ENCODE results near the gene OR5T1. TPM values are rescaled to one million over a fixed set of nuclear protein-coding genes. Genes with fewer than 3 reads are reported as not detected.

Gene OR5T1
- total RNA-seq, 1 donor from 2014 or later = not detected

DNA sequence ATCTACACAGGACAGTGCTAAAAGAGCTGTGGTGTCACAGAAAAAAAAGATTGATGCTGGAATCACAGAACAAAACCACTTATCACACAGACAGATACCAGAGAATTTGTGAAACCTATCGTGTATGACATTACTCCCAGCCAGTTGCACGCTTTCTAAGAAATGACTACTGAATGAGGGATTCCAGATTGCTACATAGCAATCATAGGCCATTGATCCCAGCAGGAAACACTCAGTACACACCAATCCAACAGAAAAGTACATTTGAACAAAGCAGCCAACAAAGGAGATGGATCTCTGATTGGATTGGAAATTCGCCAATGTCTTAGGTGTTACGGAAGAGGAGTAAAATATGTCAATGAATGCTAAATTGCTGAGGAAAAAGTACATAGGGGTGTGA, 22.9 kb downstream of the OR5T1 start:
- no peaks in the 10 kb centered on the region for H3K36me3 ChIP-seq
- H3K27ac ChIP-seq = no peak overlapping the region
- TF ChIP-seq, protein P1, sequence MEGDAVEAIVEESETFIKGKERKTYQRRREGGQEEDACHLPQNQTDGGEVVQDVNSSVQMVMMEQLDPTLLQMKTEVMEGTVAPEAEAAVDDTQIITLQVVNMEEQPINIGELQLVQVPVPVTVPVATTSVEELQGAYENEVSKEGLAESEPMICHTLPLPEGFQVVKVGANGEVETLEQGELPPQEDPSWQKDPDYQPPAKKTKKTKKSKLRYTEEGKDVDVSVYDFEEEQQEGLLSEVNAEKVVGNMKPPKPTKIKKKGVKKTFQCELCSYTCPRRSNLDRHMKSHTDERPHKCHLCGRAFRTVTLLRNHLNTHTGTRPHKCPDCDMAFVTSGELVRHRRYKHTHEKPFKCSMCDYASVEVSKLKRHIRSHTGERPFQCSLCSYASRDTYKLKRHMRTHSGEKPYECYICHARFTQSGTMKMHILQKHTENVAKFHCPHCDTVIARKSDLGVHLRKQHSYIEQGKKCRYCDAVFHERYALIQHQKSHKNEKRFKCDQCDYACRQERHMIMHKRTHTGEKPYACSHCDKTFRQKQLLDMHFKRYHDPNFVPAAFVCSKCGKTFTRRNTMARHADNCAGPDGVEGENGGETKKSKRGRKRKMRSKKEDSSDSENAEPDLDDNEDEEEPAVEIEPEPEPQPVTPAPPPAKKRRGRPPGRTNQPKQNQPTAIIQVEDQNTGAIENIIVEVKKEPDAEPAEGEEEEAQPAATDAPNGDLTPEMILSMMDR (IDR thresholded peaks at IDR 0.05) = no peak
- TF ChIP-seq POLR2AphosphoS5 (IDR thresholded peaks at IDR 0.05; ENCODE audit: insufficient read depth in 1 of 2, low read depth in 1 of 2) = no peak
- no peak for TF ChIP-seq POLR2A (IDR thresholded peaks at IDR 0.05)
- no peak overlapping the region for H3K4me3 ChIP-seq
- DNase-seq (ENCODE audit: extremely low spot score in 2 of 2) = no peak
- intact Hi-C loops (cut with DNase I) = no loop called here
- H3K9me3 ChIP-seq = no peaks in the 10 kb centered on the region
- H3K4me1 ChIP-seq = no peaks in the 10 kb centered on the region
- no peaks in the 10 kb centered on the region for H3K27me3 ChIP-seq

- TF ChIP-seq, protein P1 (IDR thresholded peaks at IDR 0.05) = no peak
- TF ChIP-seq POLR2AphosphoS5 (IDR thresholded peaks at IDR 0.05; ENCODE audit: insufficient read depth in 1 of 2, low read depth in 1 of 2) = no peak
- TF ChIP-seq POLR2A (IDR thresholded peaks at IDR 0.05) = no peak
Measured at GRCh38 chr11:56307836-56308235, 33.9 kb downstream of the OR5T1 start.

DNA sequence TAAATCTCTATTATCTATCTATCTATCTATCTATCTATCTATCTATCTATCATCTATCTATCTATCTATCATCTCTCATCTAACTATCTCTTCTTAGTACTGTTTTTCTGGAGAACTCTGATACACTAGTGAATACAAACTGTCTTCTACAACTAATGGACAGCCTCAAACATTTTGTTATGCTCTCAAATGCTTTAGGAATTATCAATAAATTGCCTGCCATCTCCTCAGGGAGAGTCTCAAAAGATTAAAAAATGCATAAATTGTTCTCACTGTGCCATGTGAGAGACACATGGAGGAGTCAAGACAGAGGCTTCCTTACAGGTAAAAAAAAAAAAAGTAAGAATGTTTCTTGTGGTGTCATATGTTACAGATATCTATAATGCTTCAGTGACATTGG, 40.9 kb downstream of the OR5T1 start, which contains the start of gene OR8K3:
OR8K3 (plus strand) TSS at position 301 of the 400 bp plus-strand sequence. CDS start 3,163 bp downstream, outside the sequence.
- intact Hi-C loops (cut with DNase I) = no loop called here
- no peak within 1 kb of the TSS for H3K4me3 ChIP-seq
- H3K4me1 ChIP-seq = no peaks in the 10 kb centered on the region
- no peak within 1 kb of the TSS for H3K27ac ChIP-seq
- H3K9me3 ChIP-seq = no peaks in the 10 kb centered on the region
- DNase-seq (ENCODE audit: extremely low spot score in 2 of 2) = no peak
- no peaks in the 10 kb centered on the region for H3K36me3 ChIP-seq
- no peaks in the 10 kb centered on the region for H3K27me3 ChIP-seq
- TF ChIP-seq POLR2A (IDR thresholded peaks at IDR 0.05) = no peak
- TF ChIP-seq POLR2AphosphoS5 (IDR thresholded peaks at IDR 0.05; ENCODE audit: insufficient read depth in 1 of 2, low read depth in 1 of 2) = no peak
- TF ChIP-seq, protein P1 (IDR thresholded peaks at IDR 0.05) = no peak

More at GRCh38 chr11:56307836-56308235, 33.9 kb downstream of the OR5T1 start:
- Histone ChIP-seq H3K4me1 (no peaks in the 10 kb centered on the region), H3K4me3 (no peak overlapping the region), H3K27me3 (no peaks in the 10 kb centered on the region), H3K36me3 (no peaks in the 10 kb centered on the region), H3K9me3 (no peaks in the 10 kb centered on the region), H3K27ac (no peak overlapping the region)
- DNase-seq (ENCODE audit: extremely low spot score in 2 of 2) = no peak
- intact Hi-C loops (cut with DNase I) = no loop called here

Other genes with a start within 250 kb of the OR5T1 start
- not detected for gene OR5AS1, start 246.5 kb upstream of the OR5T1 start, total RNA-seq
- not detected for gene OR8I2, start 180.8 kb upstream of the OR5T1 start, total RNA-seq
- not detected for gene OR8H2, start 170.5 kb upstream of the OR5T1 start, total RNA-seq
- not detected for gene OR8H3, start 151.8 kb upstream of the OR5T1 start, total RNA-seq
- not detected for gene OR8J3, start 134.0 kb upstream of the OR5T1 start, total RNA-seq
- gene OR8K5, start 113.8 kb upstream of the OR5T1 start, total RNA-seq = not detected
- not detected for gene OR5J2, start 97.5 kb upstream of the OR5T1 start, total RNA-seq
- gene OR5T2, start 39.9 kb upstream of the OR5T1 start, total RNA-seq = not detected
- gene OR5T3, start 21.9 kb upstream of the OR5T1 start, total RNA-seq = not detected
- gene OR8H1, start 18.1 kb downstream of the OR5T1 start, total RNA-seq = not detected
- gene OR8K3, start 41.0 kb downstream of the OR5T1 start, total RNA-seq = not detected
- gene OR8K1, start 71.9 kb downstream of the OR5T1 start, total RNA-seq = not detected
- not detected for gene OR8J1, start 80.1 kb downstream of the OR5T1 start, total RNA-seq
- gene OR8U1, start 101.5 kb downstream of the OR5T1 start, total RNA-seq = not detected
- gene OR5AL1, start 138.5 kb downstream of the OR5T1 start, total RNA-seq = not detected
- not detected for gene OR5M3, start 199.2 kb downstream of the OR5T1 start, total RNA-seq
- not detected for gene OR5M8, start 217.2 kb downstream of the OR5T1 start, total RNA-seq

Data from vagina (tissue), 2 donors.